HG03175 (cell line): ENCODE results near the gene STK32C.

Experiments used
- ATAC-seq: cut with Tn5 transposase; IDR thresholded peaks from one replicate; pipeline ENCODE4 v1.9.1; 2021; ENCODE audit warnings: mild to moderate bottlenecking, moderate library complexity; ENCODE audit not compliant: unreplicated experiment

Gene STK32C

DNA sequence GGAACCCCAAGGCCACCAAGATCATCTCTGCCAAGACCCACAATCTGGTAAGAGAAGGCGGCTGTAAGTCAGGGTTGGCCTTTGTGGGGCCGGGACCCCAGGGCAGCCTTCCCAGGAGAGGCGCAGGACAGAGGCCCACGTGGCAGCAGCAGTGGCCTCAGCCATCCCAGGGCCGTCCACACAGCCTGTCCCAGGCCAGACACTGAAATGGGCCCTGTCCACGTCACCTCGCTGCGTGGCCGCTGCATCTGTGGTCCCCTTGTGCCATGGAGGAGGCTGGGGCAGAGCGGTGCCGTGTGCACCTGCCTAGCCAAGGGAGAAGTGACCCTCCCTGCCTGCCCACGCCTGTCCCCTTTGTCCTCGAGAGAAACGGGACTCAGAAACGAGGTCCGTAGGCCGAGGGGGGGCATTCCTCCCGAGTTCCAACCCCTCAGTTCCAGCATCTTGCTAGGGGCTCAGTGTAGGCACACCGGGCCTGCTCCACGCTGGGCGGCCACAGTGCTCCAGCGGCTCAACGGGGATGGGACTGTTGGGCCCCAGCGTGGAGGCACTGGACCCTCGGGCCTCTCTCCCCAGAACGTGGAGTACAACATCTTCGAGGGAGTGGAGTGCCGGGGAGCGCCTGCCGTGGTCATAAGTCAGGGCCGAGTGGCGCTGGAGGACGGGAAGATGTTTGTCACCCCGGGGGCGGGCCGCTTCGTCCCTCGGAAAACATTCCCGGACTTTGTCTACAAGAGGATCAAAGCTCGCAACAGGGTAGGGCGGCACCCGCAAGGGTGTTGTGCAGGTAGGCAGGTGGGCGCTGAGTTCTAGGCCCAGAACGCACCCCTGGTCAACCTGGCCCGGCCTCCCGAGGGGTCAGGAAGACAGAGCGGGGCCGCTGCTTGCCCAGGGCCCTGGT lies 105.4 kb downstream of the STK32C start:
- ATAC-seq: no peak

- no peak for ATAC-seq
Observed at GRCh38 chr10:132201111-132201969, 106.4 kb downstream of the STK32C start.

DNA sequence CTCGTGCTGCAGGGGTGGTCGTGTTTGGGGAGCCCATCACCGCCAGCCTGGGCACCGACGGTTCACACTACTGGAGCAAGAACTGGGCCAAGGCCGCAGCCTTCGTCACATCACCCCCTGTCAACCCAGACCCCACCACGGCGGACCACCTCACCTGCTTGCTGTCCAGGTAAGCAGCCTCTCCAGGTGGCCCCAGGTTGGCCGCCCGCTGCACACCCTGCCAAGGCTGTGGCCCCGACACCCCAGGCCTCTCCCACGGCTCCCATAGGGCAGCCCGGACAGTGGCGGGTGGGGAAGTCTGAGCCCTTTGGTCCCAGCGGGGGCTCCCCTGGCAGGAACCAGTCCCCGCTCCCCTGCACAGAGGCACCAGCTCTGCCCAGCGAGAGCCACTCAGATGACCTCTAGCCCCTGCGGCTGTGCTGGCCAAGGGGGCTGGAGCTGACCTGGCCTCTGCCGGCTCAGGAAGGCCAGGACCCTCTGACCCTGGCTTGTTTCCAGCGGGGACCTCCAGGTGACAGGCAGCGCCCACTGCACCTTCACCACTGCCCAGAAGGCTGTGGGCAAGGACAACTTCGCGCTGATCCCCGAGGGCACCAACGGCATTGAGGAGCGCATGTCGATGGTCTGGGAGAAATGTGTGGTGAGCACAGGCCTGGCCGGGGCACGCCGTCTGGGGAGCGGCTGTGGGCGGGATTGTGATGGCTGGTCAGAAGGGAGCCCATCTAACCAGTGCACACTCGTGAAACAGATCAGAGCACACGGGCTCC lies 107.2 kb downstream of the STK32C start:
- no peak for ATAC-seq

- ATAC-seq: no peak
Observed at GRCh38 chr10:132199854-132200311, 107.9 kb downstream of the STK32C start.

DNA sequence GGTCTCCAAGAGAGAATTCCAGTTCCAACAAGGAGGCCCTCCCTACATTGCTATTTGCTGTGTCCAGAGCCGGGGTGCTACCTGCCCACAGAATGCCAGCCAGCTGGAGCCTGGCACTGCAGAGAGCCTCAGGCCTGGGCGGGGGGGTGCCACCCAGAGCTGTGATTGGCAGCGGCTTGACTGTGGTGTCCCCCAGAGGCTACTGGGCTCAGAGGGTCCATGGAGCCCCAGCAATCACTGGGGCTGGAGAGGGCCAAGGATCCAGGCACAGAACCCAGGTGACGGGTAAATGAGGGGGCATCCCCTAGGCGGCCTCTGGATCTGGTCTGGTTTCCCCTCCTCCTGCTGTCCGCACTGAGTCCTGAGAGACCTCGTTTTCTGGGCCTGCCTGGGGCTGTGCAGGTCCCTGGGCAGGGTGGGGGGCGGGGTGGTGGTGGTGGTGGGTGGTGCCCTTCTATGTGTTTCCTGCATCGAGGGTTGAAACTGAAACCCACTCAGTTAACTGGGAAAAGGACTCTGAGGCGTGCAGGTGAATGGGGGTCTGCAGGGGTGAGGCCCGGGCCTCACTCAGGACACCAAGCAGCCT lies 108.4 kb downstream of the STK32C start:
- no peak for ATAC-seq

GRCh38 chr10:132198381-132199181 lies 109.2 kb downstream of the STK32C start:
- no peak for ATAC-seq

GRCh38 chr10:132198068-132198370 lies 109.7 kb downstream of the STK32C start:
- no peak for ATAC-seq

DNA sequence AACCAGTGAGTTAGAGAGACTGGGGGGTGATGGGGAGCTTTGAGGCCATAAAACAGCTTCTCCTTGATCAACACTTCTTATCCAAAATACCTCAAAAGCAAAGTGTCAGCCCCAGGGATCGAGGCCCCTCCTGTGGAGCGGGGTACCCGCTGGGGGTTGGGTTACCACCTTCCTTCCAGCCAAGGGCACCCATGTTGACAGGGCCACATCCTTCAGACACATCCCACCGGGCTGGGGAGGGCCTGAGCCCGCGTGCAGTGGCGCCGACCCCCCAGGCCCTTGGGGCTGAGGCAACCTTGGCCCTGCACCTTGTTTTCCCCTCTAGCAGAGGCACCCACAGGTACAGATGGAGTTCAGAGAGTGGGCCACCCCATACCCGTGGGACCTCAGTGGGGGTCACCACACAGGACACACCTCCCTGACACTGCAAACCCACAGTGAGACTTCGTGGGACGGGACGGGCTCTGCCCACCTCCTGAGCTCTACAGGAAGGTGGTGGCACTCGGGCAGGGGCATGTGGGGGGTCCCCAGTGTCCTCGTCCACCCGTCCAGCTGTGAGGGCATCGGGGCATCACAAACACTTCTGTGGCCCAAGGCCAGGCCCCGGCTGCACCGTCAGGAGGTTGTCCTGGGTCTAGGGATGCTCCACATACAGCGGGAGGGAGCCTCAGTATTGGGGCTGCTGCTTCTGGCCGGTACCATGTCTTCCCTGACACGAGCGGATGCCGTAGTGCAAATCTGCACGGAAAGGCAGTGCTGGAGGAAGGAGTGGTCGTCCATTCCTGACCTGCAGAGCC lies 110.3 kb downstream of the STK32C start:
- no peak for ATAC-seq

GRCh38 chr10:132196178-132197113 lies 111.3 kb downstream of the STK32C start:
- ATAC-seq: no peak

- ATAC-seq: no peak
Observed at GRCh38 chr10:132195366-132196075, 112.2 kb downstream of the STK32C start.

- no peak for ATAC-seq
Observed at GRCh38 chr10:132194726-132195125, 113.0 kb downstream of the STK32C start.

DNA sequence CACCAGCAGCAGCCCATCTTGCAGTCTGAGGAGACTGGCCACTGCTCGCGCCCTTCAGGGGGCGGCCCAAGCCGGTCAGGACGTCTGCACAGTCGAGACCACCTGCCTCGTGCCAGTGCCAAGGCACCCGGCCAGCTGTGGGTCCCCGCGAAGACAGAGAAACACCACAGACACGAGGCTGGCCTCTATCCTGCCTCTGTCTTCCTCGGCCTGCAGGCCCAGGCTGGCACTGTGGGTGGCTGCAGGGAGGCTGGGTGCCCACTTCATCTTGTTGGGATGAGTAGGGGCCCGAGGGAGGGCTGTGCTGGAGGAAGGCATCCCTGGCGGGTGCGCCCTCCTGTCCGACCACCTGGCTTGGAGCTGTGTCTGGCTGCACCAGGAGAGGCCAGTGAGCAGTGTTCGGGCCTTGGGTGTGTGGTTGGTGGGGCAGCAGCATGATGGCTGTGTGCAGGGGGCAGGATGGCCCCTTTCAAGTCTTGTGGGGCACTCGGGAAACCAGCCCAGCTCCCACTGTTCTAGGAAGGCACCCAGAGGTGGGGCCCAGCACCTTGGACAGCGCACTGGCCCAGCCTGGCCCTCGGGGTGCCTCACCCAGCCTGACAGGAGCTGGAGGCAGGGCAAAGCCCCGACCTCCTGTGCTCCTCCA lies 113.7 kb downstream of the STK32C start:
- no peak for ATAC-seq

DNA sequence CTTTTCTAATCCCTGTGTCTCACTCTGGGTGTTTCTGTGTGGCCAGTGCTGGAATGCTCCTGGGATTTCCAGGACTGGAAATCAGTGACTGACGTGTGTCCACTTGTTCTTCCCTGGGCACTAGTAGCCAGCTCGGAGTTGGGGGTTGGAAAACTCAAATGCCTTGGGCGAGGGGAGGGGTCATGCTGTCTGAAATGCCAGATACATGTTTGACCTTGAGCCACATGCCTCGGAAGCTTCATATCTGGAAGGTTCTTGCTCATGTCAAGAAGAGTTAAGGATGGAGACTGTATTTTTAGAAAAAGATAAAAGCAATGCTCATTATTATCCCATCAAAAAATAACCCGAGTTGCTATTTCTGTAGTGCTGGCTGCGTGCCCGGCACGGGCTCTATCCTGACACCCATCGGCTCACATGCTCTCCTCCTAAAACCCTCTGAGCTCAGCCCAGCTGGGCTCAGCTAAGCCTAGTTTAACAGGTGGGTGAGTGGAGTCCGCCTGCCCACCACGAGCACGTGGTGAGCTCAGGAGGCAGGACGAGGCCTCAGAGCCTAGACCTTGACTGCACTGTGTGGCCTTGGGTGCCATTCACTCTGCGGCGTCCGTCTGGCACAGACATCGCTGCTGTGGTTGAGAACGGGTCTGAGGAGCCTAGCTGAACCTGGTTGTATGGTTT lies 114.6 kb downstream of the STK32C start:
- ATAC-seq: no peak

- no peak for ATAC-seq
Observed at GRCh38 chr10:132192076-132192975, 115.4 kb downstream of the STK32C start.

- ATAC-seq: no peak
Observed at GRCh38 chr10:132189810-132190422, 117.8 kb downstream of the STK32C start.
